Endothelial cell (in vitro differentiated cells): Measurements from ENCODE around the gene CYP27C1. TPM values are rescaled to one million over a fixed set of nuclear protein-coding genes. Genes with fewer than 3 reads are reported as not detected.

Experiments
- DNase-seq: peaks from one replicate; pipeline ENCODE4 v3.0.0; 2021; ENCODE audit warnings: low spot score
- H3K27ac Mint-ChIP-seq: one replicate; pipeline ENCODE4 v1.8.0; 2021; ENCODE audit warnings: mixed read lengths, inconsistent platforms; ENCODE audit not compliant: unreplicated experiment
- H3K27me3 Mint-ChIP-seq: one replicate; pipeline ENCODE4 v1.8.0; 2021; ENCODE audit warnings: mild to moderate bottlenecking, moderate library complexity, mixed read lengths, inconsistent platforms; ENCODE audit not compliant: unreplicated experiment
- H3K36me3 Mint-ChIP-seq: one replicate; pipeline ENCODE4 v1.8.0; 2021; ENCODE audit warnings: mild to moderate bottlenecking, low read depth, mixed read lengths, inconsistent platforms; ENCODE audit not compliant: unreplicated experiment
- H3K4me1 Mint-ChIP-seq: one replicate; pipeline ENCODE4 v1.8.0; 2021; ENCODE audit warnings: mild to moderate bottlenecking, mixed read lengths, inconsistent platforms; ENCODE audit not compliant: unreplicated experiment
- H3K4me3 Mint-ChIP-seq: one replicate; pipeline ENCODE4 v1.8.0; 2021; ENCODE audit warnings: mild to moderate bottlenecking, mixed read lengths, inconsistent platforms; ENCODE audit not compliant: unreplicated experiment
- H3K9me3 Mint-ChIP-seq: one replicate; pipeline ENCODE4 v1.8.0; 2021; ENCODE audit warnings: mixed read lengths, inconsistent platforms; ENCODE audit not compliant: unreplicated experiment
- CTCF ChIP-seq: fragments of 200-600 bp; sonication (generic); IDR thresholded peaks from one replicate; pipeline ENCODE4 v1.5.0; 2021; ENCODE audit warnings: antibody characterized with exemption; ENCODE audit not compliant: unreplicated experiment
- total RNA-seq: library from RNA; stranded (reverse); fragmentation: NEBNext Ultra II Directional; extraction: Animal tissue kit (Norgen Biotek cat#: 25700); gene quantifications from one replicate; pipeline ENCODE4 v1.2.1, GENCODE V29; 2021; ENCODE audit not compliant: unreplicated experiment

Gene CYP27C1
- total RNA-seq, 1 donor from 2014 or later: 6.4 TPM

GRCh38 chr2:127155028-127155581 is 65.0 kb downstream of the CYP27C1 start:
- no peak overlapping the region for H3K27ac Mint-ChIP-seq
- no peaks in the 10 kb centered on the region for H3K9me3 Mint-ChIP-seq
- H3K4me3 Mint-ChIP-seq: no peak overlapping the region
- H3K4me1 Mint-ChIP-seq: peaks cover 4% of the 10 kb centered on the region
- no peaks in the 10 kb centered on the region for H3K36me3 Mint-ChIP-seq
- no peak for TF ChIP-seq CTCF
- no peaks in the 10 kb centered on the region for H3K27me3 Mint-ChIP-seq
- DNase-seq: no peak

GRCh38 chr2:127154396-127154795 is 65.7 kb downstream of the CYP27C1 start:
- H3K4me1 Mint-ChIP-seq: peaks cover 4% of the 10 kb centered on the region
- H3K36me3 Mint-ChIP-seq: no peaks in the 10 kb centered on the region
- H3K9me3 Mint-ChIP-seq: no peaks in the 10 kb centered on the region
- no peak overlapping the region for H3K27ac Mint-ChIP-seq
- TF ChIP-seq CTCF: no peak
- H3K4me3 Mint-ChIP-seq: no peak overlapping the region
- DNase-seq: no peak
- no peaks in the 10 kb centered on the region for H3K27me3 Mint-ChIP-seq

- no peaks in the 10 kb centered on the region for H3K9me3 Mint-ChIP-seq
- peaks cover 4% of the 10 kb centered on the region for H3K4me1 Mint-ChIP-seq
- DNase-seq: no peak
- H3K4me3 Mint-ChIP-seq: no peak overlapping the region
- H3K27me3 Mint-ChIP-seq: no peaks in the 10 kb centered on the region
- no peaks in the 10 kb centered on the region for H3K36me3 Mint-ChIP-seq
- no peak overlapping the region for H3K27ac Mint-ChIP-seq
- no peak for TF ChIP-seq CTCF
Observed at GRCh38 chr2:127153691-127154158, 66.4 kb downstream of the CYP27C1 start.

GRCh38 chr2:127150996-127151395 is 69.1 kb downstream of the CYP27C1 start:
- H3K36me3 Mint-ChIP-seq: no peaks in the 10 kb centered on the region
- H3K4me3 Mint-ChIP-seq: no peak overlapping the region
- no peak overlapping the region for H3K27ac Mint-ChIP-seq
- no peaks in the 10 kb centered on the region for H3K9me3 Mint-ChIP-seq
- no peak for DNase-seq
- peaks cover 13% of the 10 kb centered on the region for H3K4me1 Mint-ChIP-seq
- no peak for TF ChIP-seq CTCF
- no peaks in the 10 kb centered on the region for H3K27me3 Mint-ChIP-seq

GRCh38 chr2:127149384-127149783 is 70.7 kb downstream of the CYP27C1 start:
- Mint-ChIP-seq H3K27ac (no peak overlapping the region), H3K4me1 (peaks cover 22% of the 10 kb centered on the region), H3K4me3 (no peak overlapping the region), H3K36me3 (no peaks in the 10 kb centered on the region), H3K9me3 (no peaks in the 10 kb centered on the region), H3K27me3 (no peaks in the 10 kb centered on the region)
- TF ChIP-seq CTCF: no peak
- DNase-seq: no peak
